Stimulated activated CD8-positive, alpha-beta memory T cell treated with anti-CD3 and anti-CD28 coated beads, Interleukin-7, amount 100 ng/mL, for 24 hours (primary cell): ENCODE measurements around the gene CCDC159.
"Not testable (repeated sequence)": the region's sequence is repeated elsewhere in the genome, so short reads cannot be mapped to it uniquely, and the experiment has no call there.

Experiments
- DNase-seq: peaks from one replicate; pipeline ENCODE4 v3.0.0-alpha.2; 2020; ENCODE audit warnings: low read depth

Gene CCDC159

GRCh38 chr19:11346104-11346940 is at the start of gene CCDC159, which contains the start of gene TMEM205:
CCDC159 (plus strand) TSS chr19:11346519; CDS start chr19:11346607, 88 bp downstream.
TMEM205 (minus strand) TSS chr19:11346268; CDS start chr19:11345619, 649 bp downstream.
- DNase-seq: peak; percentile 96

DNA sequence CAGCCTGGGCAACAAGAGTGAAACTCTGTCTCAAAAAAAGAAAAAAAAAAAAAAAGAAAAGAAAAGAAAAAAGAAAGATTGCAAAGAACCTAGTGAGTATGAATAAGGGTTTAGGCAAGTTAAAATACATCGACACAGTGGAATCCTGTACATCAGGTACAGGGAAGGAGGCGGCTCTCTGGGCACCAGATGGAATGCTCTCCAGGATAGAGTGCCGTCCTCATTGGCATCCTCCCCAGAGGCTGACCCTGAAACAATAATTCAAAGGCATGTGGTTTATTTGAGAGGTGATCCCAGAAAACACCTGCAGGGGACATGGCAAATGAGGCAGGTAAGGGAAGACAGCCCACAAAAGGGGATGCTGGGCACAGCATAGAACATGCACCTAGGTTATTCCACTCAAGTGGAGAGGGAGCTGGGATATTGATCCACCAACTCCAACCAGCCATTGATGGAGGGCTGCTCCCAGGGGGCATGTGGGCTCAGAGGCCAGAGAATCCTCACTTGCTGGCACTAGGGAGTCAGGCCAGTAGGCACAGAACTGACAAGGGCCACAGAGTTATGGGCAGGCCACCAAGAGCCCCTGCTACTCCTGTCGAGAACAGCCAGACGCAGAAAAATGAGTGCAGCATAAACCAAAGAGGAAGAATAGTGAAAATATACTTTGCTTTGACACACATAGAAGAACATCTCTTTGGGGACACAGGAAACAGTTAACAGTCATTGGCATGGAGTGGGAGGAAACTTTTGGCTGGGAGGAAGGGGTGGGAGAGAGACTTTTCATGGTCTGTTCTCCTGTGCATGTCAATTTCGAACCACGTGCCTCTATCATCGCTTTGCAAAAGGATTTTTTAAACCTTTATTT is 46.1 kb upstream of the CCDC159 start:
- DNase-seq: no peak

DNA sequence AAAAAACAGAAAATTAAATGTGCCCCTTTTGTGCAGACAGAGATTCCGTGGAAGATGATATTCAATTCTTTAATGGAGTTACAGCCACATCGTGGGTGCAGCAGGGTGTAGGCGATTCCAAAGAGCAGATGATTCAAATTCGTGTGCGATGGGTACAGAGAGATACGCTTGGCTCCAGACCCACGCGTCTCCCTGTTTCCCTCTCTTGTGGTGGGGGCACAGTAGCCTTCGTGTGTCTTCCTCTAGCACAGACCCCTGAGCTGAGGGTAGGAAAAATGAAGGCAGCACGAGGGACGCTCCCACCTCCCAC is 45.6 kb upstream of the CCDC159 start:
- DNase-seq: no peak

GRCh38 chr19:11304936-11305335 is 41.4 kb upstream of the CCDC159 start:
- DNase-seq: no peak

GRCh38 chr19:11306337-11306736 is 40.0 kb upstream of the CCDC159 start:
- no peak for DNase-seq

- DNase-seq: not testable (repeated sequence)
These were observed 25.9 kb upstream of the CCDC159 start for GRCh38 chr19:11320278-11320995.

- DNase-seq: no peak
These were observed 24.9 kb upstream of the CCDC159 start for GRCh38 chr19:11321191-11322126.

DNA sequence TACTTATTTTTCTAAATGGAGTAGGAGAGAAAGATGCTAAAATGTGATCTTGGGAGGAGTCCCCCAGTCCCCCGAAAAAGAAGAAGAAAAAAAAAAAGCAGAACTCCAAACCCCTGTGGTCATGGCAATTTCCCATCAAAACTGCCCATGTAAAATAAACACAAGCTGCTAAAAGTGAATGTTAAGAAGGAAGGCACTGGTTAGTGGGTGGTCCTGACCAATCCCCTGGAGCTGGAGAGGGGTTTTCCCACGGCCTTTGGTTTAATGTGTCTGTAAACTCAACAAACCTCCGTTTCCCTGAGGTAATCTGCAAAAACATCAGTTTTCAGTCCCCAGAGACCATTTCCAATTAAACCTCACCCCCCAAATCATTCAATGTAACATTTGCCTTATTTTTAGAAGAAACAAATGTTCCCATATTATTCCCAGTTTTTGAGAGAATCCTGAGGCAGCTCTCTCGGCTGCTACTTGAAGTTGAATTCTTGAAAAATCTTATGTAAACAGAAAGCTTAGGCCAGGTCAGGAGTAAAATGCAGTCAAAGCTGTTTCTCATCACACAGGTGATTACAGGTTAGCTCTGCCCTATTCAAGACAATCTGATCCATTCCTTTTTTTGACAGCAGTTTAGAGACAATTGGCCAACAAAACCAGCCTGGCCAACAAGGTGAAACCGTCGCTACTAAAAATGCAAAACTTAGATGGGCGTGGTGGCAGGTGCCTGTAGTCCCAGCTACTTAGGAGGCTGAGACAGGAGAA is 23.9 kb upstream of the CCDC159 start:
- DNase-seq: no peak

- no peak for DNase-seq
These were observed 22.7 kb upstream of the CCDC159 start for GRCh38 chr19:11323601-11324078.

GRCh38 chr19:11324079-11324661 is 22.1 kb upstream of the CCDC159 start:
- DNase-seq: no peak

DNA sequence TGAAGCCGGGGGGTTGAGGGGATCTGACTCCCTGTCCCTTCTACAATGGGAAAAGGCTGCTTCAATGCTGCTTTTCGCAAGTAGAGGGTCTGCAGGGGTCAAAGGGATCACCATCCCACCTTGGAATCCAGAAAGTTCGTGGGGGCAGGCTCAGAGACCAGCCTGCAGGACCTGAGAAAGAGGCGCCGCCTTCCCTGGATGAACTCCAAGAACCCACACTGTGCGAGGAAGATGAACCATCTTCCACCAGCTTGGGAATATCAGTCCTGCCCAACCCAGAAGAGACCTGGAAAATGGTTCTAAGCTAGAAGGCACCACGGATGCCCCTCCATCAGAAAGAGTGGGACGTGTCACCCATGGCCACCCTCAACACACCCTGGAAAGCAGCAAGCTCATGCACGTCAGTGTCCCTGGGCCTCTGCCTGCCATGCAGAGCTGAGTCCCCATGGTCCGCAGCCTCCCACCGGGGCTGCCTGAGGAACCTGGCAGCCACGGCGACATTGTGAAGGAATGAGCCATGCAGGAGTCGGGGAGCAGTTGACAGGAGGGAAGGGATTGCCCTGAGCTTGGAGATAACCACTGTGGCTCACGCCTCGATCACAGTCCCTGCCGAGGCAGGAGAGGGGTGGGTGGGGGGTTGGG is 21.4 kb upstream of the CCDC159 start:
- DNase-seq: no peak

DNA sequence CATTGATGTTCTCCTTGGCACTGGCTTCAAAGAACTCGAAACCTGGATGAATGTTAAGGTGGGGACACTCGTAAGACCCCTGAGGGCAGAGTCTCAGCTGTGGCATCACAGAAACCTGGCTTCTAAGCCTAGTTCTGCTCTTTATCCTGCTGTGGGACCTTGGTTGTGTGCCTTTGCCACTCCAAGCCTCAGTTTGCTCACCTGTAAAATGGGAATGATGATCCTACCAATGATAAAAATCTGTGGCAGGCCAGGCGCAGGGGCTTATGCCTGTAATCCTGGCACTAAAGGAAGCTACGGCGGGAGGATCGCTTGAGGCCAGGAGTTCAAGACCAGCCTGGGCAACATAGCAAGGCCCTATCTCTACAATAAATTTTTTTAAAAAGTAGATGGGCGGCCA is 20.8 kb upstream of the CCDC159 start:
- no peak for DNase-seq

DNA sequence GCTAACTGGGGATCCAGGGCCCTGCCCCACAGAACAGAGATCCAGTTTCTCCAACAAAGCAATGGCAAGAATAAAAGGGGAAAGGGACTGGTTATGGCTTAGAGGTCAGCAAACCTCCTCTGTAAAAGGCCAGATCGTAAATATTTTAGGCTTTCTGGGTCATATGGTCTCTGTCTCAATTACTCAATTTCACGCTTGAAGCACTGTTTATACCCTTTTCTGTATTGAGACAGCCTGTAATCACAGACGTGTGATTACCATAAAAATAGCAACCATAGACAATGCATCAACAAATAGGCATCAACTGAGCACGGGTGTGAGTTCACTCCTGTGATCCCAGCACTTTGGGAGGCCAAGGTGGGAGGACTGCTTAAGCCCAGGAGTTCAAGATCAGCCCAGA is 16.2 kb upstream of the CCDC159 start:
- DNase-seq: no peak

DNA sequence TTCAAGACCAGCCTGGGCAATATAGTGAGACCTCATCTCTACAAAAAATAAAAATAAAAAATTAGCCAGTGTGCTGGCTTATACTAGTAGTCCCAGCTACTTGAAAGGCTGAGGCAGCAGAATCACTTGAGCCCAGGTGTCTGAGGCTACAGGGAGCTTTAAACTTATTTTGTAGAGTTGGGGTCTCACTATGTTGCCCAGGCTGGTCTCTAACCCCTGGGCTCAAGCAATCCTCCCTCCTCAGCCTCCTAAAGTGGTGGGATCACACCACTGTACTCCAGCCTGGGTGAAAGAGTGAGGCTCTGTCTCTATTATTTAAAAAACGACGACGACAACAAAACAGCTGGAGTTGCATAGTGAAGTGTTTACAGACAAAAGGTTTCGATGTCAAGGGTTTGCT is 14.8 kb upstream of the CCDC159 start:
- no peak for DNase-seq

DNA sequence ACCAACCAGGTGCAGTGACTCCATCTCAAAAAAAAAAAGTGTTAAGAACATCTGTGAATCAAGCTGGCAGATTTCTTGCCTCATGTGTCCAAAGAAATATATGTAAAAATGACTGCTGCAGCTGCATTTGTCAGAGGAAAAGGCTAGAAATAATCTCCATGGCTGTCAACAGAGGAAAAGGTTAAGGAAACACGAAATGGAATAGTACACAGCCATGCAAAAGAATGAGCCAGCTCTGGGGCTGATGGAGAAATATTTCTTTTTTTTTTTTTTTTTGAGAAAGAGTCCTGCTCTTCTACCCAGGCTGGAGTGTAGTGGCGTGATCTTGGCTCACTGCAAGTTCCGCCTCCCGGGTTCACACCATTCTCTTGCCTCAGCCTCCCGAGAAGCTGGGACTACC is 13.5 kb upstream of the CCDC159 start:
- DNase-seq: no peak

DNA sequence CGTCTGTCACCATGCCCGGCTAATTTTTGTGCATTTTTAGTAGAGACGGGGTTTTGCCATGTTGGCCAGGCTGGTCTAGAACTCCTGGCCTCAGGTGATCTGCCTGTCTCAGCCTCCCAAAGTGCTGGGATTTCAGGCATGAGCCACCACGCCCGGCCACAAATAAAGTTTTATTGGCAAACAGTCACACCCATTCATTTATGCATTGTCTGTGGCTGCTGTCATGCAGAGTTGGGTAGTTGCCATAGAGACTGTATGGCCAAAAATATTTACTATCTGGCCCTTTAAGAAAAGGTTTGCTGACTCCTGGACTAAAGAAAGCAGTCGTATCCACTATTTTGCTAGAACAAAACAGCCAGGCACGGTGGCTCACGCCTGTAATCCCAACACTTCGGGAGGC is 12.5 kb upstream of the CCDC159 start:
- not testable (repeated sequence) for DNase-seq

DNA sequence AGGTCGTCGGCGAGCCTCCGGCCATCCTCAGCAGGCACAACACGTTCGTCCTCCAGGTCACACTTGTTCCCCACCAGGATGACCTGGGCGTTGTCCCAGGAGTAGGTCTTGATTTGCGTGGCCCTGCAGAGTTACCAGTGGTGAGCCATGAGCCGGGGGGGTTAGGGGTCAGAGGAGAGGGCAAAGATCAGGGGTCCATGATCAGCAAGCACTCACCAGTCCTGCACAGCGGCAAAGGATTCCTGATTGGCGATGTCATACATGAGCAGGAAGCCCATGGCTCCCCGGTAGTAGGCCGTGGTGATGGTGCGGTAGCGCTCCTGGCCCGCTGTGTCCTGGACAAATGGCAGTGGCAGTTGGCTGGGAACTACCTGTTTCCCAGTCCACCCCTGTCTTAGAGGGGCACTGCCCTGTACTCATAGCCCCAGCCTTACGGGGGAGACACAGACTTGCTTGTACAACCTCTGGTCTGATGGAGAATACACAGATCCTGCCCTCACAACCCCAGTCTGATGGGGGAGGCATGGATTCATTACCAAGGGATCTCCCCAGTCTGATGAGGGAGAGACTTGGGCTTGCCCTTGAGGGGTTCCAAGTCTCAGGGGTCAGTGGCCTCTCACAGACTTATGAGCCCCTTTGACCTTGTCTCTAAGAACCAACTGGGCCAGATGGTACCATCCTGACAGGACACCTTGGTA is 10.7 kb upstream of the CCDC159 start:
- no peak for DNase-seq

GRCh38 chr19:11337080-11337479 is 9.2 kb upstream of the CCDC159 start:
- DNase-seq: no peak

- DNase-seq: no peak
These were observed 8.2 kb upstream of the CCDC159 start for GRCh38 chr19:11338121-11338520.
